Ascending aorta (tissue), 2 donors: ENCODE measurements around the gene PTPRK. TPM values are rescaled to one million over a fixed set of nuclear protein-coding genes. Genes with fewer than 3 reads are reported as not detected.

Source experiments
- DNase-seq, 2 donors: peaks; one replicate each; pipeline ENCODE4 v3.0.0-alpha.2; 2019; ENCODE audit warnings: low spot score in 2 of 2
- H3K27ac ChIP-seq, 2 donors: fragments of 200-600 bp; sonication (generic); one replicate each; pipeline ENCODE4 v1.5.1; 2016 to 2017; ENCODE audit warnings: mild to moderate bottlenecking in 1 of 2
- H3K27me3 ChIP-seq: fragments of 200-600 bp; sonication (generic); one replicate; pipeline ENCODE4 v1.5.1; 2017
- H3K36me3 ChIP-seq, 2 donors: fragments of 200-600 bp; sonication (generic); one replicate each; pipeline ENCODE4 v1.5.1; 2016
- H3K4me1 ChIP-seq, 2 donors: fragments of 200-600 bp; sonication (generic); one replicate each; pipeline ENCODE4 v1.5.1; 2016 to 2017; ENCODE audit warnings: mild to moderate bottlenecking in 1 of 2
- H3K4me3 ChIP-seq, 2 donors: fragments of 200-600 bp; sonication (generic); one replicate each; pipeline ENCODE4 v1.5.1; 2016 to 2017; ENCODE audit warnings: mild to moderate bottlenecking in 1 of 2
- H3K9me3 ChIP-seq, 2 donors: fragments of 200-600 bp; sonication (generic); one replicate each; pipeline ENCODE4 v1.5.1; 2016
- CTCF ChIP-seq, 3 experiments: fragments of 200-600 bp in 2 of 3; fragments of 450-650 bp in 1 of 3; sonication (generic) in 2 of 3; IDR thresholded peaks; one replicate each; pipeline ENCODE4 v1.5.1; 2016 to 2019; ENCODE audit warnings: antibody characterized with exemption in 3 of 3, mild to moderate bottlenecking in 1 of 3, moderate library complexity in 1 of 3
- intact Hi-C: fragments of 100-400 bp; cut with DNase I; formaldehyde crosslinking; loops from one replicate; pipeline ENCODE4 v1.15.1; 2023
- total RNA-seq: library from RNA; depleted of rRNA; stranded (reverse); fragments of >200 nt; gene quantifications from one replicate; pipeline ENCODE4 v1.1.0, GENCODE V29; 2016

The PTPRK gene
- total RNA-seq, 1 donor from 2014 or later, result 73.1 TPM

DNA sequence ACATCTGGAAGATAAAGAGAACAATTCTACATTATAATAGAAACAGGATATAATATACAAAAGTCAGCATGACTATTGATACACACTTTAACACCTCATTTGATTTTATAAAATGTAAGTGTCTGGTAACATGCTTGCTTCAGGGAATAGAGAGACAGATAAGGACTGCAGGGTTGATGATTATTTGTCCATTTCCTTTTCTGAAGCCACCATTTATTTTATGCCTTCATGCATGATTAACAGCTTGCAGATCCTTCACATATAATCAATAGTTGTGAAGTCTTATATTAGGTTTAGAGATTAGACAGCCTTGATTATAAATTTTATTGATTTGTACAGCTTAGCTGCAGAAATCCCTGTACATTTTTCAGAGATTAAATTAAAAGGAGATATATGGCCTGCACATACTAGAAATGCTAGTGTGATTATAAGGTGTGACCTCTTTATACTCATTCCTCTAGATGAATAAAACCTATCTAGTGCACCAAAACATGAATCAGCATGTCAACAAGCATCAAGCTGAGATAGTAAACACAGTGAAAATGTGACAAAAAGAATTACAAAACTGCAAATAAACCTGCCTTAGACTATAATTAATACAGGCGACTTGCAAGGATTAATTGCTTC lies 420.7 kb downstream of the PTPRK start:
- Histone ChIP-seq H3K36me3 (no peaks in the 10 kb centered on the region), H3K27me3 (no peaks in the 10 kb centered on the region), H3K4me1 (no peaks in the 10 kb centered on the region), H3K9me3 (no peaks in the 10 kb centered on the region), H3K4me3 (no peak overlapping the region), H3K27ac (no peak overlapping the region)
- no peak for TF ChIP-seq CTCF (IDR thresholded peaks at IDR 0.05)
- intact Hi-C loops, result no loop called here
- DNase-seq, result no peak

- H3K36me3 ChIP-seq, result no peaks in the 10 kb centered on the region
- TF ChIP-seq CTCF (IDR thresholded peaks at IDR 0.05), result no peak
- intact Hi-C loops, result no loop called here
- H3K4me3 ChIP-seq, result no peak overlapping the region
- DNase-seq, result no peak
- no peaks in the 10 kb centered on the region for H3K27me3 ChIP-seq
- H3K9me3 ChIP-seq, result no peaks in the 10 kb centered on the region
- H3K27ac ChIP-seq, result no peak overlapping the region
- no peaks in the 10 kb centered on the region for H3K4me1 ChIP-seq
Observed at GRCh38 chr6:128098000-128098581, 422.3 kb downstream of the PTPRK start.

GRCh38 chr6:128097009-128097408 lies 423.4 kb downstream of the PTPRK start:
- H3K27ac ChIP-seq, result no peak overlapping the region
- no peak for TF ChIP-seq CTCF (IDR thresholded peaks at IDR 0.05)
- no peaks in the 10 kb centered on the region for H3K27me3 ChIP-seq
- H3K4me1 ChIP-seq, result no peaks in the 10 kb centered on the region
- DNase-seq, result no peak
- H3K4me3 ChIP-seq, result no peak overlapping the region
- H3K9me3 ChIP-seq, result no peaks in the 10 kb centered on the region
- H3K36me3 ChIP-seq, result no peaks in the 10 kb centered on the region
- intact Hi-C loops, result no loop called here

DNA sequence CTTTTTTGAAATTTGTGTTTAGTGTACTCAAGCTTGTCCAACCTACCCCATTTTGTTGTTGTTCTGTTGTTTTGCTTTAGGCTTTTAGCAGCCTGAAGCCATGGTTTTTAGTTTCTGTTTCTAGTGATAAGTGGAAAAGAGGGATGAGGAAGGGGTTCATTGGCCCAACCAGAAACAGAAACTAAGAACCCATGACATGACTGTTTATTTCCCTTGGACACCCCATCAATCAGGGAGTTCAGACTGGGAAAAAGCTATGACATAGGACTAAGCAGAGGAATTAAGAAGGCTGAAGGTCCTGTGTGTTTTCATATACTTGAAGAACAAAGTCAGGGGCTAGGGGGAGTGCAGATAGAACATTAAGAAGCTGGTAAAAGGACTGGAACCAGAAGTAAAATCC lies 425.0 kb downstream of the PTPRK start:
- Histone ChIP-seq H3K36me3 (no peaks in the 10 kb centered on the region), H3K27ac (no peak overlapping the region), H3K27me3 (no peaks in the 10 kb centered on the region), H3K4me1 (no peaks in the 10 kb centered on the region), H3K4me3 (no peak overlapping the region), H3K9me3 (no peaks in the 10 kb centered on the region)
- DNase-seq, result no peak
- no peak for TF ChIP-seq CTCF (IDR thresholded peaks at IDR 0.05)
- intact Hi-C loops, result no loop called here

GRCh38 chr6:128079021-128079420 lies 441.4 kb downstream of the PTPRK start:
- Histone ChIP-seq H3K27ac (no peak overlapping the region), H3K36me3 (no peaks in the 10 kb centered on the region), H3K4me1 (no peaks in the 10 kb centered on the region), H3K27me3 (no peaks in the 10 kb centered on the region), H3K9me3 (no peaks in the 10 kb centered on the region), H3K4me3 (no peak overlapping the region)
- intact Hi-C loops, result no loop called here
- DNase-seq, result no peak
- no peak for TF ChIP-seq CTCF (IDR thresholded peaks at IDR 0.05)
